A549 (cell line): Measurements from ENCODE around the gene FAM114A2. TPM values are rescaled to one million over a fixed set of nuclear protein-coding genes. Genes with fewer than 3 reads are reported as not detected.

ENCODE experiments used
- ATAC-seq, 2 experiments: fragments of 200-7000 bp in 1 of 2; fragments of >200 bp in 1 of 2; cut with Nextera tagmentation in 1 of 2; cut with Tn5 transposase in 1 of 2; 3 replicates each; pipeline versions ENCODE4 v1.8.0 to v1.9.1; 2018 to 2020; ENCODE audit warnings: mild to moderate bottlenecking in 1 of 2, moderate library complexity in 1 of 2
- CTCF ChIA-PET: fragments of 300-600 bp; sonication (Branson Sonifier 250); formaldehyde crosslinking; extraction: SDS; loops from one replicate; lab custom pipeline; 2021; ENCODE audit warnings: antibody characterized with exemption, inconsistent platforms; lab: Yijun Ruan, JAX
- POLR2A ChIA-PET: fragments of 350-600 bp; formaldehyde crosslinking; extraction: SDS; loops from one replicate; lab custom pipeline; 2021; ENCODE audit warnings: antibody characterized with exemption, inconsistent platforms; lab: Yijun Ruan, JAX
- DNase-seq, 2 experiments: peaks; one replicate each; pipeline versions ENCODE4 v3.0.0 to v3.0.0-alpha.2; 2011 to 2016; ENCODE audit warnings: low read depth in 1 of 2, low spot score in 1 of 2
- FAIRE-seq: peaks from 2 replicates; lab custom pipeline; 2011; peaks lifted over from hg19 to GRCh38; lab: Jason Lieb, UNC
- H3K27ac ChIP-seq, 2 experiments: fragments of >200 bp; sonication (Bioruptor Twin); formaldehyde crosslinking; 3 replicates each; pipeline ENCODE4 v1.5.1; 2016 to 2017
- H3K4me1 ChIP-seq: fragments of >200 bp; sonication (Bioruptor Twin); formaldehyde crosslinking; 3 replicates; pipeline ENCODE4 v1.6.1; 2016
- H3K4me2 ChIP-seq: fragments of >200 bp; sonication (Bioruptor Twin); formaldehyde crosslinking; 3 replicates; pipeline ENCODE4 v1.6.1; 2016
- H3K4me3 ChIP-seq: fragments of >200 bp; sonication (Bioruptor Twin); formaldehyde crosslinking; 3 replicates; pipeline ENCODE4 v1.5.1; 2016
- H3K9me3 ChIP-seq: fragments of >200 bp; sonication (Bioruptor Twin); formaldehyde crosslinking; 3 replicates; pipeline ENCODE4 v1.6.1; 2016
- BHLHE40 ChIP-seq: IDR thresholded peaks from 2 replicates; pipeline ENCODE4 v1.6.1; 2012; ENCODE audit warnings: low read depth, low read length, inconsistent platforms
- CBX2 ChIP-seq: fragments of 200-600 bp; sonication (generic); IDR thresholded peaks from 2 replicates; pipeline ENCODE4 v1.6.1; 2016; ENCODE audit warnings: low read depth, mild to moderate bottlenecking, borderline replicate concordance
- CEBPB ChIP-seq, 2 experiments: fragments of >200 bp in 1 of 2; sonication (Bioruptor Twin) in 1 of 2; formaldehyde crosslinking in 1 of 2; IDR thresholded peaks; 2 replicates each; pipeline ENCODE4 v1.6.1; 2012 to 2016
- ESRRA ChIP-seq: fragments of 150-350 bp; IDR thresholded peaks from 2 replicates; pipeline ENCODE4 v1.6.1; 2014; ENCODE audit warnings: mild to moderate bottlenecking, low read length, borderline replicate concordance
- FOXS1 ChIP-seq: fragments of 250-450 bp; sonication (Bioruptor Pico); IDR thresholded peaks from 2 replicates; pipeline ENCODE4 v1.5.0; 2020; ENCODE audit warnings: mild to moderate bottlenecking, moderate library complexity
- HDAC2 ChIP-seq: fragments of 200-600 bp; sonication (generic); IDR thresholded peaks from 2 replicates; pipeline ENCODE4 v1.6.1; 2016
- HEYL ChIP-seq: fragments of 250-450 bp; sonication (Bioruptor Pico); IDR thresholded peaks from 2 replicates; pipeline ENCODE4 v1.8.0; 2021; ENCODE audit warnings: mild to moderate bottlenecking, moderate library complexity
- HOXB13 ChIP-seq: fragments of 250-450 bp; sonication (Bioruptor Pico); IDR thresholded peaks from 2 replicates; pipeline ENCODE4 v1.5.0; 2020; ENCODE audit warnings: low read depth, mild to moderate bottlenecking, moderate library complexity
- MAFK ChIP-seq: fragments of 450-650 bp; IDR thresholded peaks from 2 replicates; pipeline ENCODE4 v1.6.1; 2014; ENCODE audit not compliant: partially characterized antibody
- MYC ChIP-seq: IDR thresholded peaks from 2 replicates; pipeline ENCODE4 v1.6.1; 2012; ENCODE audit warnings: mild to moderate bottlenecking, inconsistent platforms, low read length, improper control_type of control experiment, borderline replicate concordance
- NPAS2 ChIP-seq: fragments of 250-450 bp; sonication (Bioruptor Pico); IDR thresholded peaks from 2 replicates; pipeline ENCODE4 v1.8.0; 2022; ENCODE audit warnings: mild to moderate bottlenecking, moderate library complexity, borderline replicate concordance
- POLR2A ChIP-seq: IDR thresholded peaks from 2 replicates; pipeline ENCODE4 v1.6.1; 2012; ENCODE audit warnings: mild to moderate bottlenecking, low read length
- RAD21 ChIP-seq, 2 experiments: fragments of >200 bp in 1 of 2; sonication (Bioruptor Twin) in 1 of 2; formaldehyde crosslinking in 1 of 2; IDR thresholded peaks in 1 of 2; conservative IDR thresholded peaks in 1 of 2; 2 replicates in 1 of 2; 3 replicates in 1 of 2; pipeline ENCODE4 v1.6.1; 2012 to 2018; ENCODE audit warnings: inconsistent platforms in 1 of 2
- RARB ChIP-seq: fragments of 250-450 bp; sonication (Bioruptor Pico); IDR thresholded peaks from 2 replicates; pipeline ENCODE4 v1.8.0; 2021; ENCODE audit warnings: mild to moderate bottlenecking, moderate library complexity
- RCOR1 ChIP-seq: fragments of 150-350 bp; IDR thresholded peaks from 2 replicates; pipeline ENCODE4 v1.6.1; 2014; ENCODE audit warnings: antibody characterized with exemption, low read length, low read depth
- RNF2 ChIP-seq: fragments of 200-600 bp; sonication (generic); IDR thresholded peaks from 2 replicates; pipeline ENCODE4 v1.6.1; 2016; ENCODE audit warnings: low read depth, mild to moderate bottlenecking, antibody characterized with exemption, moderate library complexity, borderline replicate concordance
- ZC3H11A ChIP-seq: fragments of 450-650 bp; IDR thresholded peaks from 2 replicates; pipeline ENCODE4 v1.6.1; 2014; ENCODE audit warnings: antibody characterized with exemption, mild to moderate bottlenecking
- ZFP36 ChIP-seq: fragments of 450-650 bp; IDR thresholded peaks from 2 replicates; pipeline ENCODE4 v1.6.1; 2014; ENCODE audit warnings: borderline replicate concordance; ENCODE audit not compliant: partially characterized antibody
- ZNF302 ChIP-seq: fragments of 250-450 bp; sonication (Bioruptor Pico); IDR thresholded peaks from 2 replicates; pipeline ENCODE4 v1.9.0; 2021; ENCODE audit warnings: inconsistent platforms, mild to moderate bottlenecking, moderate library complexity
- WGBS: methylation state at CpG from one replicate; pipeline ENCODE4 v1.1.6; 2017; ENCODE audit errors: missing lambda C conversion rate; 5-methylcytosine and 5-hydroxymethylcytosine counted together
- polyA plus RNA-seq, 4 experiments: library from polyadenylated mRNA; depleted of rRNA in 3 of 4; stranded (reverse); fragments of >200 nt; fragmentation: RNase III in 1 of 4; extraction: RNeasy Plus Mini Kit Qiagen cat#74134 plus additional on column Dnase treatment in 1 of 4; gene quantifications; 2 replicates in 3 of 4; 3 replicates in 1 of 4; pipeline ENCODE4 v1.2.3, GENCODE V29; 2011 to 2017
- TF ChIP-seq, protein P1 (sequence below): fragments of 250-450 bp; sonication (Bioruptor Pico); IDR thresholded peaks from 2 replicates; pipeline ENCODE4 v1.5.0; 2020; ENCODE audit warnings: low read depth, mild to moderate bottlenecking, moderate library complexity
- TF ChIP-seq, protein P2 (sequence below): IDR thresholded peaks from 2 replicates; pipeline ENCODE4 v1.6.1; 2012
- TF ChIP-seq, protein P3 (sequence below): IDR thresholded peaks from 2 replicates; pipeline ENCODE4 v1.6.1; 2012; ENCODE audit warnings: low read depth, borderline replicate concordance
- TF ChIP-seq, protein P4 (sequence below): fragments of >200 bp; sonication (Bioruptor Twin); formaldehyde crosslinking; IDR thresholded peaks from 3 replicates; pipeline ENCODE4 v1.5.1; 2016
- TF ChIP-seq, protein P5 (sequence below): fragments of >200 bp; sonication (Bioruptor Twin); formaldehyde crosslinking; IDR thresholded peaks from 3 replicates; pipeline ENCODE4 v1.6.1; 2016

The FAM114A2 gene
- polyA plus RNA-seq, 2 of the 4 experiments (the other 2 are of a cell fraction) = 14.6 to 21.3 TPM

DNA sequence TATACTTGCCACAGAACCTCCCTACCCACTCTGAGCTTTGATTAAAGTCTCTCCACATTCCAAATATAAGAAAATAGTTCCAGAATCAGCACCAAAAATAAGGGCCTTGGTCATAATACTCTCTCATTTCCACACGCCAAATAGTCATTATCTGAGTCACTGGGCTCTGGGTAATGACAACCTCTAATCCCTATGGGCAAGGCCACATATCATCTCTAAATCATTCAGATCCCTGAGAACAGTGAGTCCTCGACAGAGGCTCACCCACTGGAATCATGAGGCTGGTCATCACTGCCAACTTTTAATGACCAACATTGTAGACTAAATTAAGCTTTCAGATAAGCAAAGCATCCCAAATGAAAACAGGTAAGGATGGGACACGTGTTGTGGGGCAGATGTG is 28.1 kb downstream of the FAM114A2 start:
- Histone ChIP-seq H3K4me2 (no peak overlapping the region), H3K9me3 (no peaks in the 10 kb centered on the region), H3K27ac (no peak overlapping the region), H3K4me3 (no peak overlapping the region), H3K4me1 (no peaks in the 10 kb centered on the region)
- POLR2A ChIA-PET = no interaction called here
- WGBS = 24% methylated on average over 3 of the region's 3 CpGs
- no peak for ATAC-seq
- CTCF ChIA-PET = interaction anchor here (0.8 to 1.6 kb wide), 3 partner anchors 13 to 46 kb away, joined by 3 to 5 read pairs (median 3); no protein-coding TSS in a partner anchor
- TF ChIP-seq HEYL (CRISPR knock-in tag) = no peak
- TF ChIP-seq ZFP36 = no peak
- TF ChIP-seq ESRRA = no peak
- TF ChIP-seq, protein P1, sequence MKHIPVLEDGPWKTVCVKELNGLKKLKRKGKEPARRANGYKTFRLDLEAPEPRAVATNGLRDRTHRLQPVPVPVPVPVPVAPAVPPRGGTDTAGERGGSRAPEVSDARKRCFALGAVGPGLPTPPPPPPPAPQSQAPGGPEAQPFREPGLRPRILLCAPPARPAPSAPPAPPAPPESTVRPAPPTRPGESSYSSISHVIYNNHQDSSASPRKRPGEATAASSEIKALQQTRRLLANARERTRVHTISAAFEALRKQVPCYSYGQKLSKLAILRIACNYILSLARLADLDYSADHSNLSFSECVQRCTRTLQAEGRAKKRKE (CRISPR knock-in tag) = no peak
- TF ChIP-seq MAFK = no peak
- no peak for TF ChIP-seq RNF2
- TF ChIP-seq, protein P2, sequence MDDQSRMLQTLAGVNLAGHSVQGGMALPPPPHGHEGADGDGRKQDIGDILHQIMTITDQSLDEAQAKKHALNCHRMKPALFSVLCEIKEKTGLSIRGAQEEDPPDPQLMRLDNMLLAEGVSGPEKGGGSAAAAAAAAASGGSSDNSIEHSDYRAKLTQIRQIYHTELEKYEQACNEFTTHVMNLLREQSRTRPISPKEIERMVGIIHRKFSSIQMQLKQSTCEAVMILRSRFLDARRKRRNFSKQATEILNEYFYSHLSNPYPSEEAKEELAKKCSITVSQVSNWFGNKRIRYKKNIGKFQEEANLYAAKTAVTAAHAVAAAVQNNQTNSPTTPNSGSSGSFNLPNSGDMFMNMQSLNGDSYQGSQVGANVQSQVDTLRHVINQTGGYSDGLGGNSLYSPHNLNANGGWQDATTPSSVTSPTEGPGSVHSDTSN = no peak
- TF ChIP-seq BHLHE40 = no peak
- TF ChIP-seq RAD21 (conservative IDR thresholded peaks at IDR 0.05 in 1 of 2, IDR thresholded peaks at IDR 0.05 in 1 of 2) = no peak
- no peak for TF ChIP-seq MYC
- no peak for TF ChIP-seq CEBPB (IDR thresholded peaks at IDR 0.05)
- TF ChIP-seq, protein P3, sequence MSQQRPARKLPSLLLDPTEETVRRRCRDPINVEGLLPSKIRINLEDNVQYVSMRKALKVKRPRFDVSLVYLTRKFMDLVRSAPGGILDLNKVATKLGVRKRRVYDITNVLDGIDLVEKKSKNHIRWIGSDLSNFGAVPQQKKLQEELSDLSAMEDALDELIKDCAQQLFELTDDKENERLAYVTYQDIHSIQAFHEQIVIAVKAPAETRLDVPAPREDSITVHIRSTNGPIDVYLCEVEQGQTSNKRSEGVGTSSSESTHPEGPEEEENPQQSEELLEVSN = no peak
- TF ChIP-seq CBX2 = no peak
- TF ChIP-seq NPAS2 (CRISPR knock-in tag) = no peak
- TF ChIP-seq FOXS1 (CRISPR knock-in tag) = no peak
- TF ChIP-seq, protein P4, sequence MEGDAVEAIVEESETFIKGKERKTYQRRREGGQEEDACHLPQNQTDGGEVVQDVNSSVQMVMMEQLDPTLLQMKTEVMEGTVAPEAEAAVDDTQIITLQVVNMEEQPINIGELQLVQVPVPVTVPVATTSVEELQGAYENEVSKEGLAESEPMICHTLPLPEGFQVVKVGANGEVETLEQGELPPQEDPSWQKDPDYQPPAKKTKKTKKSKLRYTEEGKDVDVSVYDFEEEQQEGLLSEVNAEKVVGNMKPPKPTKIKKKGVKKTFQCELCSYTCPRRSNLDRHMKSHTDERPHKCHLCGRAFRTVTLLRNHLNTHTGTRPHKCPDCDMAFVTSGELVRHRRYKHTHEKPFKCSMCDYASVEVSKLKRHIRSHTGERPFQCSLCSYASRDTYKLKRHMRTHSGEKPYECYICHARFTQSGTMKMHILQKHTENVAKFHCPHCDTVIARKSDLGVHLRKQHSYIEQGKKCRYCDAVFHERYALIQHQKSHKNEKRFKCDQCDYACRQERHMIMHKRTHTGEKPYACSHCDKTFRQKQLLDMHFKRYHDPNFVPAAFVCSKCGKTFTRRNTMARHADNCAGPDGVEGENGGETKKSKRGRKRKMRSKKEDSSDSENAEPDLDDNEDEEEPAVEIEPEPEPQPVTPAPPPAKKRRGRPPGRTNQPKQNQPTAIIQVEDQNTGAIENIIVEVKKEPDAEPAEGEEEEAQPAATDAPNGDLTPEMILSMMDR = no peak
- TF ChIP-seq RARB (CRISPR knock-in tag) = no peak
- no peak for FAIRE-seq
- no peak for DNase-seq

DNA sequence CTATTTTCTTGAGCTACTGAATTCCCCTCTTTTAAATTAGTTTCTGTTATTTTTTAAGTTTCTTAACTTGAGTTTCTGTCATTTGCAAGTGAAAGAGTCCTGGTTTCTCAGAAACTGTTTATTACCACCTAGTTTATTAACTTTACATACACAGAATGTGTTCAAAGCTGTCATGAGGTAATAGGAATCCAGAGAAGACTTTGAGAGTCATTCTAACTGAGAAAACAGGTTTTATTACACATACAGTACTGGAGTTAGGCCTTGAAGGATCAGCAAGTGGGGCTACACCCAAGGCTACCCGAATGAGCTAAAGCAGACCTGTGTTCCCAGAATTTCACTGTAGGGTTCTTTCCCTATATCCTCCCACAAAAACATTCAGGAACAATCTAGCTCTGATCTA is 33.1 kb downstream of the FAM114A2 start:
- ChIA-PET CTCF (interaction anchor here (1.8 kb wide), 1 partner anchor 31 kb away, joined by 4 read pairs; no protein-coding TSS in a partner anchor), POLR2A (no interaction called here)
- Histone ChIP-seq H3K4me2 (no peak overlapping the region), H3K9me3 (no peaks in the 10 kb centered on the region), H3K4me3 (no peak overlapping the region)
- no peak for ATAC-seq
- 58% methylated on average over 1 of the region's 1 CpG for WGBS
- FAIRE-seq = no peak
- TF ChIP-seq HDAC2 = no peak
- TF ChIP-seq ZC3H11A = no peak
- TF ChIP-seq POLR2A = no peak
- TF ChIP-seq, all 56 proteins: peak for 0
- DNase-seq = no peak
- H3K27ac ChIP-seq = no peak overlapping the region
- no peaks in the 10 kb centered on the region for H3K4me1 ChIP-seq

DNA sequence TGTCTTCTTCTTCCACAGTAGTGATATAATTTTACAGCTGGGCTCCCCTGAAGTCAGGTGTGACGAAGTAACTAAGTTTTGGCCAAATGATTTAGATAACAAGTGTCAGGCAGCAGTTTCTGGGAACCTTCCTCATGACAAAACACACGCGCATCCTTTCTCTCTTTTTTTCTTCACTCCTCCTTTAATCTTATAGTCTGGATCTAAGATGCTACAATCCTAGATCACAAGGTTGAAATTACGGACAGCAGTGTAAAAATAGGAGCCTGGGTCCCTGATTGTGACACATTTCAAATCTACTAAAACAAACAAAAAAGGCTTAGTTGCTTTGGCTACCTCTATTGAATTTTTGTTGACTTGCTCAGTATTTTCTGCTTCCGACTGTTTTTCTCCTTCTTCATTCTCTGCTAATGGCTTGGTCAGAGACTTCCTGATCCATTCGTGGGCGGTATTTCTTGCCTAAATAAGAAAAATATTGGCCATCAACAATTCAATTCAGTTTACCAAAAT is 36.1 kb downstream of the FAM114A2 start:
- H3K4me3 ChIP-seq = no peak overlapping the region
- POLR2A ChIA-PET = interaction anchor here (0.7 kb wide), 1 partner anchor 582 kb away, joined by 4 read pairs; no protein-coding TSS in a partner anchor
- no peak for ATAC-seq
- DNase-seq = no peak
- CTCF ChIA-PET = interaction anchor here (0.7 kb wide), 1 partner anchor 38 kb away, joined by 3 read pairs; no protein-coding TSS in a partner anchor
- H3K27ac ChIP-seq = no peak overlapping the region
- no peak overlapping the region for H3K4me2 ChIP-seq
- TF ChIP-seq RCOR1 (no peak), HOXB13 (CRISPR knock-in tag) (no peak), NPAS2 (CRISPR knock-in tag) (no peak), ZNF302 (CRISPR knock-in tag) (no peak), MAFK (no peak)
- TF ChIP-seq, protein P5, sequence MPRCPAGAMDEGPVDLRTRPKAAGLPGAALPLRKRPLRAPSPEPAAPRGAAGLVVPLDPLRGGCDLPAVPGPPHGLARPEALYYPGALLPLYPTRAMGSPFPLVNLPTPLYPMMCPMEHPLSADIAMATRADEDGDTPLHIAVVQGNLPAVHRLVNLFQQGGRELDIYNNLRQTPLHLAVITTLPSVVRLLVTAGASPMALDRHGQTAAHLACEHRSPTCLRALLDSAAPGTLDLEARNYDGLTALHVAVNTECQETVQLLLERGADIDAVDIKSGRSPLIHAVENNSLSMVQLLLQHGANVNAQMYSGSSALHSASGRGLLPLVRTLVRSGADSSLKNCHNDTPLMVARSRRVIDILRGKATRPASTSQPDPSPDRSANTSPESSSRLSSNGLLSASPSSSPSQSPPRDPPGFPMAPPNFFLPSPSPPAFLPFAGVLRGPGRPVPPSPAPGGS = no peak
- FAIRE-seq = no peak
- 94% methylated on average over 7 of the region's 7 CpGs for WGBS
- H3K9me3 ChIP-seq = no peaks in the 10 kb centered on the region
- H3K4me1 ChIP-seq = no peaks in the 10 kb centered on the region
